Vagina (tissue), 2 donors: ENCODE data around the gene CACUL1.

ENCODE experiments used
- CTCF ChIP-seq, 3 experiments: fragments of 450-650 bp in 2 of 3; fragments of 200-600 bp in 1 of 3; sonication (generic) in 1 of 3; IDR thresholded peaks; one replicate each; pipeline ENCODE4 v1.5.1; 2017 to 2019; ENCODE audit warnings: antibody characterized with exemption in 3 of 3, mild to moderate bottlenecking in 2 of 3, moderate library complexity in 2 of 3
- POLR2A ChIP-seq, 2 donors: fragments of 450-650 bp; IDR thresholded peaks; one replicate each; pipeline ENCODE4 v1.6.1; 2017; ENCODE audit warnings: antibody characterized with exemption in 2 of 2, mild to moderate bottlenecking in 2 of 2, moderate library complexity in 2 of 2
- POLR2AphosphoS5 ChIP-seq, 2 donors: sonication (generic); formaldehyde crosslinking; IDR thresholded peaks; one replicate each; pipeline ENCODE4 v1.9.0; 2017; ENCODE audit warnings: antibody characterized with exemption in 2 of 2, mild to moderate bottlenecking in 2 of 2, low read depth in 1 of 2; ENCODE audit not compliant: insufficient read depth in 1 of 2

- TF ChIP-seq CTCF (IDR thresholded peaks at IDR 0.05) (no peak), POLR2AphosphoS5 (IDR thresholded peaks at IDR 0.05; ENCODE audit: insufficient read depth in 1 of 2, low read depth in 1 of 2) (no peak), POLR2A (IDR thresholded peaks at IDR 0.05) (no peak)
These were observed 44.3 kb downstream of the CACUL1 start for GRCh38 chr10:118710487-118710886.
